Cardiac muscle cell (in vitro differentiated cells and primary cell): ENCODE results near the gene CASP9. TPM values are rescaled to one million over a fixed set of nuclear protein-coding genes. Genes with fewer than 3 reads are reported as not detected.
A peak's percentile ranks its signal among the peaks of the same experiment; 100 is the strongest.
"Not testable (repeated sequence)": the region's sequence is repeated elsewhere in the genome, so short reads cannot be mapped to it uniquely, and the experiment has no call there.

Experiments used
- DNase-seq, 2 donors: peaks; one replicate each; pipeline versions ENCODE4 v3.0.0 to v3.0.0-alpha.2; 2010 to 2017; ENCODE audit warnings: low read depth in 1 of 2, low spot score in 1 of 2
- H3K27ac ChIP-seq: fragments of 200-600 bp; sonication (generic); 2 replicates; pipeline ENCODE4 v1.5.1; 2016
- H3K27me3 ChIP-seq: fragments of 200-600 bp; sonication (generic); 2 replicates; pipeline ENCODE4 v1.6.0; 2016; ENCODE audit warnings: control low read depth
- H3K36me3 ChIP-seq: fragments of 200-600 bp; sonication (generic); 2 replicates; pipeline ENCODE4 v1.5.1; 2016; ENCODE audit warnings: control low read depth
- H3K4me1 ChIP-seq: fragments of 200-600 bp; sonication (generic); 2 replicates; pipeline ENCODE4 v1.8.1; 2017; ENCODE audit warnings: low read depth, mild to moderate bottlenecking, mixed run types
- H3K4me3 ChIP-seq: fragments of 200-600 bp; sonication (generic); 2 replicates; pipeline ENCODE4 v1.5.1; 2016; ENCODE audit warnings: mild to moderate bottlenecking
- H3K9me3 ChIP-seq: fragments of 200-600 bp; sonication (generic); 2 replicates; pipeline ENCODE4 v1.5.1; 2017; ENCODE audit warnings: low read depth, mild to moderate bottlenecking, control low read depth
- CTCF ChIP-seq: IDR thresholded peaks from 2 replicates; pipeline ENCODE4 v1.5.1; 2012; ENCODE audit warnings: low read depth, mild to moderate bottlenecking, low read length
- polyA plus RNA-seq: library from polyadenylated mRNA; unstranded; fragments of >200 nt; fragmentation: Nextera tagmentation; extraction: Ambion mirVana; gene quantifications from 2 replicates; pipeline ENCODE4 v1.2.1, GENCODE V29; 2016
- total RNA-seq: library from RNA; depleted of rRNA; stranded (reverse); fragments of >200 nt; gene quantifications from 2 replicates; pipeline ENCODE4 v1.2.3, GENCODE V29; 2016

Gene CASP9
- total and polyA plus RNA-seq, 2 experiments from 2014 or later, result 44.7 to 96.1 TPM

- H3K27ac ChIP-seq, result peak overlapping the region; percentile 100
- H3K27me3 ChIP-seq, result no peaks in the 10 kb centered on the region
- TF ChIP-seq CTCF, result no peak
- peak overlapping the region; percentile 68 for H3K4me3 ChIP-seq
- H3K36me3 ChIP-seq, result peaks cover 4% of the 10 kb centered on the region
- H3K9me3 ChIP-seq, result no peaks in the 10 kb centered on the region
- peak in 1 of 2 donors; percentile 12 for DNase-seq
- peaks cover 36% of the 10 kb centered on the region for H3K4me1 ChIP-seq
These were observed 2.0 kb upstream of the CASP9 start for GRCh38 chr1:15526021-15526489.

GRCh38 chr1:15525050-15526020 lies 1.3 kb upstream of the CASP9 start:
- TF ChIP-seq CTCF, result no peak
- Histone ChIP-seq H3K4me3 (peak overlapping the region; percentile 68), H3K27ac (peak overlapping the region; percentile 100), H3K9me3 (no peaks in the 10 kb centered on the region), H3K4me1 (peaks cover 36% of the 10 kb centered on the region), H3K36me3 (peaks cover 4% of the 10 kb centered on the region), H3K27me3 (no peaks in the 10 kb centered on the region)
- DNase-seq, result no peak

GRCh38 chr1:15524283-15525049 lies 451 bp upstream of the CASP9 start:
- Histone ChIP-seq H3K36me3 (peaks cover under 1% of the 10 kb centered on the region), H3K4me1 (peaks cover 39% of the 10 kb centered on the region), H3K27me3 (no peaks in the 10 kb centered on the region), H3K4me3 (peak overlapping the region; percentile 73), H3K27ac (peak overlapping the region; percentile 100), H3K9me3 (no peaks in the 10 kb centered on the region)
- no peak for TF ChIP-seq CTCF
- DNase-seq, result peak; percentile 99 to 100

- no peaks in the 10 kb centered on the region for H3K9me3 ChIP-seq
- H3K4me1 ChIP-seq, result peaks cover 40% of the 10 kb centered on the region
- peak in 1 of 2 donors; percentile 50 for DNase-seq
- H3K36me3 ChIP-seq, result no peaks in the 10 kb centered on the region
- TF ChIP-seq CTCF, result no peak
- no peaks in the 10 kb centered on the region for H3K27me3 ChIP-seq
- peak overlapping the region; percentile 73 for H3K4me3 ChIP-seq
- H3K27ac ChIP-seq, result peak overlapping the region; percentile 93
These were observed 653 bp downstream of the CASP9 start for GRCh38 chr1:15523104-15524020.

GRCh38 chr1:15522551-15522950 lies 1.5 kb downstream of the CASP9 start:
- Histone ChIP-seq H3K36me3 (no peaks in the 10 kb centered on the region), H3K27me3 (no peaks in the 10 kb centered on the region), H3K9me3 (no peaks in the 10 kb centered on the region), H3K27ac (no peak overlapping the region), H3K4me1 (peaks cover 36% of the 10 kb centered on the region), H3K4me3 (peak overlapping the region; percentile 73)
- TF ChIP-seq CTCF, result no peak
- no peak for DNase-seq

- H3K4me3 ChIP-seq, H3K27ac ChIP-seq, H3K36me3 ChIP-seq, H3K9me3 ChIP-seq, H3K27me3 ChIP-seq, DNase-seq: not testable (repeated sequence)
- peaks cover 33% of the 10 kb centered on the region for H3K4me1 ChIP-seq
These were observed 2.7 kb downstream of the CASP9 start for GRCh38 chr1:15521206-15521906.
